GM12891 (cell line): ENCODE results near the gene NRXN3.

Experiments used
- PAX5 ChIP-seq: IDR thresholded peaks from 2 replicates; pipeline ENCODE4 v1.6.1; 2011; ENCODE audit warnings: low read length, moderate library complexity, mild to moderate bottlenecking; ENCODE audit not compliant: insufficient read depth, severe bottlenecking
- POLR2A ChIP-seq: IDR thresholded peaks from 2 replicates; pipeline ENCODE4 v1.6.1; 2011; ENCODE audit warnings: low read depth, low read length, control low read depth
- POLR2AphosphoS5 ChIP-seq: IDR thresholded peaks from 2 replicates; pipeline ENCODE4 v1.6.1; 2011; ENCODE audit warnings: low read depth, low read length, control low read depth
- POU2F2 ChIP-seq: IDR thresholded peaks from 2 replicates; pipeline ENCODE4 v1.6.1; 2011; ENCODE audit warnings: low read depth, mild to moderate bottlenecking, control low read depth, low read length, moderate library complexity
- SPI1 ChIP-seq: IDR thresholded peaks from 2 replicates; pipeline ENCODE4 v1.6.1; 2011; ENCODE audit warnings: low read depth, low read length, control low read depth
- TAF1 ChIP-seq: IDR thresholded peaks from 2 replicates; pipeline ENCODE4 v1.6.1; 2011; ENCODE audit warnings: low read depth, low read length, control low read depth

DNA sequence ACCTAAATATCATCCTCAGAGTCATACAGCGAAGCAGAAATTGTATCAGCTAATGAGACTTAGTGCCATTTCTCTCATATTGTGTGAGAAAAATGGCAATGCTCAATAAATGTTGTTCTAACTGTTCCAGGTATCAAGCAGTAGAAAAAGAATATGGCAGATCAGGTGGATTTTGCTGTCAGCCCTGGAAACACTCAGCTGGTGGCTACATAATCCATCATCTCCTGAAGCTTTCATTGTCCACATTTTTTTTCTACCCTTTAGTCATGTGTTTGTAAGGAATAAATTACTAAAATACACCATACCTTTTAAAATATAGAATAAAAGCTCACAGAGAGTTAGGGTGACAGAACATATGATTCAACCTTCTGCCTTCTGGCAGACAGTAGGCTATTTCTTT, 1200.8 kb downstream of the NRXN3 start:
- TF ChIP-seq POLR2A (no peak), POLR2AphosphoS5 (no peak), POU2F2 (no peak), TAF1 (no peak), SPI1 (no peak), PAX5 (no peak)
